Mesendoderm (in vitro differentiated cells): Measurements from ENCODE around the gene SCG3.

Source experiments
- DNase-seq: peaks from one replicate; pipeline ENCODE4 v3.0.0; 2013
- H2AK5ac ChIP-seq: 2 replicates; pipeline ENCODE4 v1.6.1; 2013; ENCODE audit warnings: low read length, inconsistent platforms
- H2BK120ac ChIP-seq: 2 replicates; pipeline ENCODE4 v1.6.1; 2013; ENCODE audit warnings: low read depth, mild to moderate bottlenecking, low read length, moderate library complexity, mixed read lengths
- H2BK15ac ChIP-seq: replicated peaks from 2 replicates; pipeline ENCODE4 v1.6.1; 2013; ENCODE audit warnings: low read depth, mild to moderate bottlenecking, moderate library complexity
- H2BK5ac ChIP-seq: 2 replicates; pipeline ENCODE4 v1.6.1; 2013; ENCODE audit warnings: low read length, inconsistent platforms
- H3K18ac ChIP-seq: 2 replicates; pipeline ENCODE4 v1.6.1; 2013; ENCODE audit warnings: mild to moderate bottlenecking, low read length, mixed read lengths
- H3K23ac ChIP-seq: one replicate; pipeline ENCODE4 v1.6.1; 2013; ENCODE audit warnings: low read length
- H3K27ac ChIP-seq: 2 replicates; pipeline ENCODE4 v1.5.1; 2013; ENCODE audit warnings: low read depth, mild to moderate bottlenecking, inconsistent platforms, low read length, moderate library complexity
- H3K27me3 ChIP-seq: 2 replicates; pipeline ENCODE4 v1.6.1; 2013; ENCODE audit warnings: low read length, control low read depth, mild to moderate bottlenecking, inconsistent platforms; ENCODE audit not compliant: insufficient read depth, poor library complexity
- H3K36me3 ChIP-seq: 2 replicates; pipeline ENCODE4 v1.6.1; 2013; ENCODE audit warnings: low read length, inconsistent platforms; ENCODE audit not compliant: control insufficient read depth, insufficient read depth
- H3K4ac ChIP-seq: one replicate; pipeline ENCODE4 v1.6.1; 2013; ENCODE audit warnings: low read depth, mild to moderate bottlenecking, low read length, moderate library complexity
- H3K4me1 ChIP-seq: 2 replicates; pipeline ENCODE4 v1.6.1; 2013; ENCODE audit warnings: low read depth, low read length, inconsistent platforms; ENCODE audit not compliant: control insufficient read depth
- H3K4me2 ChIP-seq: 2 replicates; pipeline ENCODE4 v1.6.1; 2013; ENCODE audit warnings: low read length
- H3K4me3 ChIP-seq: 2 replicates; pipeline ENCODE4 v1.5.1; 2013; ENCODE audit warnings: mild to moderate bottlenecking, low read length
- H3K56ac ChIP-seq: one replicate; pipeline ENCODE4 v1.6.1; 2013; ENCODE audit warnings: low read length
- H3K79me1 ChIP-seq: 2 replicates; pipeline ENCODE4 v1.6.1; 2013; ENCODE audit warnings: low read length, inconsistent platforms
- H3K79me2 ChIP-seq: 2 replicates; pipeline ENCODE4 v1.6.1; 2013; ENCODE audit warnings: mild to moderate bottlenecking, low read length; ENCODE audit not compliant: control insufficient read depth, insufficient read depth
- H3K9ac ChIP-seq: 2 replicates; pipeline ENCODE4 v1.6.1; 2013; ENCODE audit warnings: low read length, inconsistent platforms
- H4K5ac ChIP-seq: one replicate; pipeline ENCODE4 v1.6.1; 2013; ENCODE audit warnings: low read length
- H4K8ac ChIP-seq: one replicate; pipeline ENCODE4 v1.6.1; 2013; ENCODE audit warnings: low read depth, mild to moderate bottlenecking, control low read depth, low read length, moderate library complexity
- whole genome bisulfite sequencing: extraction: QIAGEN DNeasy Blood & Tissue Kit; methylation state at CpG from one replicate; pipeline ENCODE4 v1.1.7; 2013; ENCODE audit warnings: low lambda C conversion rate, missing lambda C conversion rate; ENCODE audit not compliant: insufficient coverage; ENCODE audit errors: extremely low coverage; 5-methylcytosine and 5-hydroxymethylcytosine counted together

The SCG3 gene

GRCh38 chr15:51658664-51659063 is 22.6 kb upstream of the SCG3 start:
- H3K4me2 ChIP-seq = no peak overlapping the region
- no peak overlapping the region for H4K5ac ChIP-seq
- WGBS = no CpG with 5 or more reads among the region's 3 CpGs
- no peak overlapping the region for H2BK15ac ChIP-seq
- no peaks in the 10 kb centered on the region for H3K4me1 ChIP-seq
- no peak overlapping the region for H4K8ac ChIP-seq
- no peak overlapping the region for H3K23ac ChIP-seq
- no peak overlapping the region for H2BK5ac ChIP-seq
- H2AK5ac ChIP-seq = no peak overlapping the region
- H3K27me3 ChIP-seq = no peaks in the 10 kb centered on the region
- H3K27ac ChIP-seq = no peak overlapping the region
- H3K56ac ChIP-seq = no peak overlapping the region
- H3K36me3 ChIP-seq = no peaks in the 10 kb centered on the region
- no peak overlapping the region for H3K4ac ChIP-seq
- no peak overlapping the region for H3K18ac ChIP-seq
- no peaks in the 10 kb centered on the region for H3K79me2 ChIP-seq
- no peaks in the 10 kb centered on the region for H3K79me1 ChIP-seq
- no peak for DNase-seq
- H3K9ac ChIP-seq = no peak overlapping the region
- H3K4me3 ChIP-seq = no peak overlapping the region
- H2BK120ac ChIP-seq = no peak overlapping the region

- H3K4me1 ChIP-seq = no peaks in the 10 kb centered on the region
- H3K4me2 ChIP-seq = no peak overlapping the region
- H4K5ac ChIP-seq = no peak overlapping the region
- H3K27me3 ChIP-seq = no peaks in the 10 kb centered on the region
- no CpG with 5 or more reads among the region's 2 CpGs for WGBS
- H2BK5ac ChIP-seq = no peak overlapping the region
- H3K56ac ChIP-seq = no peak overlapping the region
- H3K79me1 ChIP-seq = no peaks in the 10 kb centered on the region
- no peak overlapping the region for H3K23ac ChIP-seq
- H2AK5ac ChIP-seq = no peak overlapping the region
- no peaks in the 10 kb centered on the region for H3K79me2 ChIP-seq
- DNase-seq = no peak
- no peak overlapping the region for H2BK15ac ChIP-seq
- no peak overlapping the region for H2BK120ac ChIP-seq
- H3K9ac ChIP-seq = no peak overlapping the region
- no peak overlapping the region for H3K27ac ChIP-seq
- no peak overlapping the region for H4K8ac ChIP-seq
- no peak overlapping the region for H3K4me3 ChIP-seq
- H3K36me3 ChIP-seq = no peaks in the 10 kb centered on the region
- H3K18ac ChIP-seq = no peak overlapping the region
- no peak overlapping the region for H3K4ac ChIP-seq
These were observed 20.2 kb upstream of the SCG3 start for GRCh38 chr15:51661072-51661471.

DNA sequence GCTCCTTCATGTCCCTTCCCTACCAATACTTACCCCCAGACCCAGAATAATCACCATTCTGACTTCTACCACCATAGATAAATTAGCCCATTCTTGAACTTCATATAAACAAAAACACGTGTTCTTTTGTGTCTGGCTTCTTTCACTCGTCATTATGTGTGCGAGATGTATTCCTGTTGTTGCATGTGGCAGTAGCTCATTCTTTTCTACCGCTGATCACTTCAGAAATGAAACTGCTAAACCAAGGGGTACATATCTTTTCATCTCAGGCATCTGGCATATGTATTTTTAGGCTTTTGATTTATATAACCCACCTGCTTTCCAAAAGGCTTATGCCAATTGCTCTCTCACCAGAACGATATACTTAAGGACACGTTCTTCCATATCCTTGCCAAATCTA is 13.8 kb upstream of the SCG3 start:
- H2BK15ac ChIP-seq = no peak overlapping the region
- DNase-seq = no peak
- no CpG with 5 or more reads among the region's 6 CpGs for WGBS

GRCh38 chr15:51668446-51668845 is 12.9 kb upstream of the SCG3 start:
- Histone ChIP-seq H3K79me2 (no peaks in the 10 kb centered on the region), H3K36me3 (no peaks in the 10 kb centered on the region), H3K4me2 (no peak overlapping the region), H3K27ac (no peak overlapping the region), H3K4me1 (no peaks in the 10 kb centered on the region), H3K56ac (no peak overlapping the region), H3K4ac (no peak overlapping the region), H4K8ac (no peak overlapping the region), H3K79me1 (no peaks in the 10 kb centered on the region), H3K18ac (no peak overlapping the region), H3K23ac (no peak overlapping the region), H3K27me3 (no peaks in the 10 kb centered on the region), H2BK5ac (no peak overlapping the region), H4K5ac (no peak overlapping the region), H3K9ac (no peak overlapping the region), H2BK120ac (no peak overlapping the region), H2BK15ac (no peak overlapping the region), H3K4me3 (no peak overlapping the region), H2AK5ac (no peak overlapping the region)
- no peak for DNase-seq
- no CpG with 5 or more reads among the region's 5 CpGs for WGBS

More for the DNA sequence above, 13.8 kb upstream of the SCG3 start:
- H3K36me3 ChIP-seq = no peaks in the 10 kb centered on the region
- no peak overlapping the region for H3K4me2 ChIP-seq
- H2AK5ac ChIP-seq = no peak overlapping the region
- no peaks in the 10 kb centered on the region for H3K79me2 ChIP-seq
- no peak overlapping the region for H3K56ac ChIP-seq
- no peak overlapping the region for H3K23ac ChIP-seq
- H3K27me3 ChIP-seq = no peaks in the 10 kb centered on the region
- H4K5ac ChIP-seq = no peak overlapping the region
- no peak overlapping the region for H2BK120ac ChIP-seq
- H3K4ac ChIP-seq = no peak overlapping the region
- H3K4me1 ChIP-seq = no peaks in the 10 kb centered on the region
- H3K9ac ChIP-seq = no peak overlapping the region
- H3K18ac ChIP-seq = no peak overlapping the region
- no peak overlapping the region for H3K4me3 ChIP-seq
- no peak overlapping the region for H2BK5ac ChIP-seq
- no peak overlapping the region for H3K27ac ChIP-seq
- H3K79me1 ChIP-seq = no peaks in the 10 kb centered on the region
- H4K8ac ChIP-seq = no peak overlapping the region

DNA sequence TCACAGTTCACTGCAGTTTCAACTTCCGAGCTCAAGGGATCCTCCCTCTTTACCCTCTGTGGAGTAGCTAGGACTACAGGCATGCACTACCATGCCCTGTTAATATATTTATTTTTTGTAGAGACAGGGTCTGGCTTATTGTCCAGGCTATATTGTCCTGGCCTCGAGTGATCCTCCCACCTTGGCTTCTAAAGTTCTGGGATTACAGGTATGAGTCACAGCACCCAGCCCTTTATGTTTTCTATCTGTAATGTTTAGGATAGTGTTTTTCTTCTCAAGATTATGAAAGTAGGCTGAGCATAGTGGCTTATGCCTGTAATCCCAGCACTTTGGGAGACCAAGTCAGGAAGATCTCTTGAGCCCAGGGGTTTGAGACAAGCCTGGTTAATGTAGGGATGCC is 11.9 kb upstream of the SCG3 start:
- Histone ChIP-seq H4K5ac (no peak overlapping the region), H2BK5ac (no peak overlapping the region), H3K79me1 (no peaks in the 10 kb centered on the region), H4K8ac (no peak overlapping the region), H2AK5ac (no peak overlapping the region), H3K79me2 (no peaks in the 10 kb centered on the region), H3K4ac (no peak overlapping the region), H3K23ac (no peak overlapping the region), H3K27ac (no peak overlapping the region), H3K4me2 (no peak overlapping the region), H3K56ac (no peak overlapping the region), H3K18ac (no peak overlapping the region), H2BK15ac (no peak overlapping the region), H3K4me3 (no peak overlapping the region), H2BK120ac (no peak overlapping the region), H3K27me3 (no peaks in the 10 kb centered on the region), H3K9ac (no peak overlapping the region), H3K36me3 (no peaks in the 10 kb centered on the region), H3K4me1 (no peaks in the 10 kb centered on the region)
- DNase-seq = no peak
- WGBS = no CpG with 5 or more reads among the region's 2 CpGs

DNA sequence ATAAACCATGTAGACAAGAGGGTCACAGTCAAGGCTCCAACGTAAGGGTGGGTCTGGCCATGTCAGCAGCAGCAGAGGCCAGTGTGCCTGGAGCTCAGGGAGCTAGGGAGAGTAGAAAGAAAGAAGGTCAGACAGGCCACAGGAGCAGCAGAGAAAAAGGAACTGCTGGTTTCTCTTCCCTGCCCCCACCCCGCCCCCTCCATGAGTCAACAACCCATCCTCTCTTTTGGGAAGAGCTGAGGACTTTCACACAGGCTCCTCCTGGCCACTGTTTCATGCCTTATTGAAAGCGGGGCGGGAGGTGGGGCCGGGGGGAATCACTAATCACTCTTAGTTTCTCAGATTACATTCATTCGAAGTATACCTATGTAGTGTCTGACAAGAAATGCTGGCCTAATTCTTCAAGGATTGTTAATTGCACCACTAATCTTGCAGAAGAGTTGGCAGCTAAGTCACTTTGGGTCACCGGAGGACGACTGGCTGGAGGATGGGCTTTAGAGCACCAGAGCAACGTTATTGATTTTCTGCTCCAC is 9.1 kb upstream of the SCG3 start:
- H3K79me1 ChIP-seq = no peaks in the 10 kb centered on the region
- no peak overlapping the region for H2AK5ac ChIP-seq
- H3K9ac ChIP-seq = no peak overlapping the region
- H3K23ac ChIP-seq = no peak overlapping the region
- no peak overlapping the region for H3K18ac ChIP-seq
- H3K36me3 ChIP-seq = no peaks in the 10 kb centered on the region
- H3K4me3 ChIP-seq = no peak overlapping the region
- peak; percentile 50 for DNase-seq
- no peaks in the 10 kb centered on the region for H3K79me2 ChIP-seq
- H3K56ac ChIP-seq = peak overlapping the region; percentile 31
- no peaks in the 10 kb centered on the region for H3K27me3 ChIP-seq
- no CpG with 5 or more reads among the region's 9 CpGs for WGBS
- no peak overlapping the region for H2BK5ac ChIP-seq
- no peak overlapping the region for H2BK120ac ChIP-seq
- H4K8ac ChIP-seq = no peak overlapping the region
- H2BK15ac ChIP-seq = no peak overlapping the region
- H3K27ac ChIP-seq = no peak overlapping the region
- H3K4me2 ChIP-seq = no peak overlapping the region
- no peak overlapping the region for H3K4ac ChIP-seq
- H3K4me1 ChIP-seq = no peaks in the 10 kb centered on the region
- no peak overlapping the region for H4K5ac ChIP-seq
